8988T (cell line): ENCODE data around the gene NTM.
"Not testable (repeated sequence)": the region's sequence is repeated elsewhere in the genome, so short reads cannot be mapped to it uniquely, and the experiment has no call there.

Source experiments
- DNase-seq: peaks from one replicate; pipeline ENCODE4 v3.0.0; 2011

The NTM gene

GRCh38 chr11:131465746-131466145 is 95.3 kb downstream of the NTM start:
- DNase-seq: no peak

DNA sequence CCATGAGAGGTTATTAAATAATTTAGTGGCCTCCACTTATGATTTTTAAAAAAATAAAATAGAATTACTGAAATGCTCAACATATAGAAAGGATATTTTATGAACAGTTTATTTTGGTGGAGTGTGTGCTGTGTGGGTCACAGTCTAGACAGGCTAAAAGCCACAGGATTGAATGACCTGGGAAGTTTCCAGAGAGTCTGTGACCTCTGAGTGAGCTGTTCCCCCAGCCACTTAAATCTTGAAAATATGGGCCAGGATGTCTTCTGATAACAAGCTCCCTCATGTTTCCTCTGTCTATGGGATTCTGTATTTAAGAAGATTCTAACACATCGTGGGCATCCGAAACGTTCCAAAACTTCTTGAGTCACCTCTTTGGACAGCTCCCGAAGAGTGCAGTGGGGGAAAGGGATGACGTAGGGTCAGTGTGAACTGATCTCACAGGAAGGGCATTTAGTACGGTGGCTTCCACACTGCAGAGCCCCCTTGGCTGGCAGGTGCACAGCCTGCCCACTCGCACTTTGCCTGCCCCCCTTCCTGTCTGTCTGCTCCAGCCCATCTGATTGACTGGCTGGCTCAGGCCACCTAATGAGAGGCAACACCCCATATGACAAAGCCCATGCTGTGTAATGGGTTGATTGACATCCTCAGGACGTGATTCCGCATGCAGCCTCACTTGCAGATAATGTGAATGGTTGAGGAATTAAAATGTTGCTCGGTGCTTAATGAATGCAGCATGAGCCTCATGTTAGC is 97.4 kb downstream of the NTM start:
- no peak for DNase-seq

GRCh38 chr11:131468565-131468964 is 98.2 kb downstream of the NTM start:
- no peak for DNase-seq

DNA sequence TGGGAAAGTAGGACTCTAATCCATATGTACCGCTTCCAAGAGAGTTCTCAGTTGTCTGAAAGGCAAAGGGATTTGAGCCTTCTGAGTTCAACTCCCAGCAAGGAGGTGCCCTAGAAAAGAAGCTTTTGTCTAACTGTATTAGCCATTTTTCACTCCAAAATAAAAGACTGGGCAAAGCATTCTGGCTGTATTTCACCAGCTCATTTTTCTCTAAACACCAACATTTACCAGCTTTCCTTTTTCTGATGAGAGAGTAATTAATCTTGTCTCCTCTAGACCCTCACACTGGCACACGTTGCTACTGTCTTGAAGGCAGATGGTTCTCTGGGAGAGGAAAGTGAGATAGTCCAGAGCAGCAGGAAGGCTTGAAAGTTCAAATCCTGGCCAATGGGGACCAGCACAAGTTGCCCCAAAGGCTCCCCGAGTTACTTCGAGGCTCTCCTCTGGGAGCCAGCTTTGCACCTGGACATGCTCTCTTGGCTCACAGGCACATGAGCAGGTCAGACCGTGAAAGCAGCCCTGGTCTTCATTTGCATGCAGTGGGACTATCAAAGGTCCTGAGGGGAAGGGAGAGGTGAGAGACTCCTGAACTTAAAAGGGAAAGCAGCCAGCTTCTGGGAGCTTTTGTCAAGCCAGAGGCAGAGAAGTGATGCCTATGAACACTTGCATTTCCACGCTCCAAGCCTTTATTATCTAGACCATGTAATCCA is 100.0 kb downstream of the NTM start:
- DNase-seq: no peak

GRCh38 chr11:131471976-131472375 is 101.6 kb downstream of the NTM start:
- no peak for DNase-seq

DNA sequence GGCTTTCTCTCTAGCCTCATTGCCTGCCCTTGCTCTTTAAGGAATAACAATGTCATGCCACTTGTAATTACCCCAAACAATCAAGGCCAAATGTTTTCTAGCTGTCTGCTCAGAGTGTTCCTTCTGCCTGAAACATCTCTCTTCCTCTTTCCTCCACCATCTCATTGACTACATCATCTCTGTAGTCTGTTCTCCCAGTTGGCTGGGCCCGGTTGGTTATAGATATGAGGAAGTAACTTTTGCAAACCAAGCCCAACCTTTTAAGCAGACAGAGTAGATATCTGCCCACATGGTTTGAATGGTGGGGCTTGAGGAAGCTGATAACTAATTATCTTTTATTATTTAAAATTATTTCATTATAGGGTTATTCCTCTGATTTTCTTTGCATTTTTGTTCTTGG is 104.5 kb downstream of the NTM start:
- DNase-seq: no peak

DNA sequence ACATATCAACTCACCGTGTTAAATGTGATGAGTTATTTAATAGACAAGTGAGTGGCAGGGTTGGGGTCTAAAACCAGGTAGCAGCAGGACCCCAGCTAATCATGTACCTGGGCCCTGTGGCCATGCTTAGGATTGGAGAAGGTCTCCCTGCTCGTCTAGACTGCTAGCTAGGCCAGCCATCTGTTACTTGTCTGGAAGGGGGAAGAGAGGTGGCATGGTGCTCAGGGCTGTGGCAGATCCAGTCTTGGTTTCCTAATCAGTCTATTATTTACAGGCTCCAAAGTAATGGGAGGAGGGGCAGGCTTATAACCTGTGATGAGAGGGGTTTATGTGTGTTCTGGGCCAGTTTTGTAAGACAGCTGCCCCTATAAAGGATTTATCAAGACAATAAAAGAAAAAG is 105.9 kb downstream of the NTM start:
- DNase-seq: no peak

DNA sequence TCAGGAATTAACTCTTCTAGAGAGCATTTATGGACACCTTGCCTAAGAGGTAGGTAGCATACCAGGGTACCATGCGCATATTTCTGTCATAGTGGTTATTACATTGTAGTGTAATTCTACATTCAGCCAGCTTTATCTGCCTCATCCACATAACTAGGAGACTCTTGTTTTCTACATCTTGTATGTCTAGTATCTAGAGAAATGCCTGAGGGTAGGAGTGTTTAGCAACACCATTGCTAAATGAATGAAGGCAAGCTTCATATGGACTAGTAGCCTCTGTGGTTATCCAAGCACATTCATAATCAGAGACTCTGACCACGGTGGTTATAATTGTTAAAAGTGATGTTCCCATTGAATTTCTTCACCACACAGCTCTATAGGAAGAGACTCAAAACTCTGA is 107.9 kb downstream of the NTM start:
- no peak for DNase-seq

- no peak for DNase-seq
Observed at GRCh38 chr11:131481303-131481702, 110.9 kb downstream of the NTM start.

GRCh38 chr11:131481971-131482370 is 111.6 kb downstream of the NTM start:
- no peak for DNase-seq

- DNase-seq: no peak
Observed at GRCh38 chr11:131483453-131483852, 113.0 kb downstream of the NTM start.

- DNase-seq: no peak
Observed at GRCh38 chr11:131483877-131484276, 113.5 kb downstream of the NTM start.

- DNase-seq: no peak
Observed at GRCh38 chr11:131486100-131486499, 115.7 kb downstream of the NTM start.

DNA sequence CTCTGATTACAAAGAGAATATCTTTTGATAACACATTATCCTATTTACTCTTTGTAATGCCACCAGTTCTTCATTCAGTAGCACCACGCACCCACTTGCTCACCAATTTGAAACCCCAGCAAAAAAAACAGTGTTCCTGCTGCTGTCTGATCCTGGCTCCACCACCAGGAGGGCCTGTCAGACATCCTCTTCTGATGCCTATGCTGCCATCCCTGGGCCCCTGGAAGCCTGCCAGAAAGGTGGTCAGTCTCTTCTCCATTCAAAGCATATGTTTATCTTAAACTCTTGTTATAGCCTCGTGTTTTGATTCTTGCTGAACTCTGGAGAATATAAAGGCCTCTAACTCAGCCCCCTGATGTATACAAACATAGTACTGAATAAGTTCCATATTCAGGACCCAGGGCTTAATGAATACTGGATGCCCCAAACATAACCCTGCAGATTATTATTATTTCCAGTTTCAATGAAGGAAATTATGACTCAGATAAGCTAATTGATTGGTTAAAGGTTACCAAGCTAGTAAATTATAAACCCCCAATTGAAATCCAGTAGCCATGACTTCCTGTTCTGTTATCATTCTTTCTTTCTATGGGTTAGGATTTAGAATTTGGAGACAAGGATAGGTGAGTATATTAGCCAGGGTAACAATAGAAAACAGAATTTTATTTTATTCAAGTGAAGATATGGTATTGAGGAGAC is 116.7 kb downstream of the NTM start:
- DNase-seq: no peak

DNA sequence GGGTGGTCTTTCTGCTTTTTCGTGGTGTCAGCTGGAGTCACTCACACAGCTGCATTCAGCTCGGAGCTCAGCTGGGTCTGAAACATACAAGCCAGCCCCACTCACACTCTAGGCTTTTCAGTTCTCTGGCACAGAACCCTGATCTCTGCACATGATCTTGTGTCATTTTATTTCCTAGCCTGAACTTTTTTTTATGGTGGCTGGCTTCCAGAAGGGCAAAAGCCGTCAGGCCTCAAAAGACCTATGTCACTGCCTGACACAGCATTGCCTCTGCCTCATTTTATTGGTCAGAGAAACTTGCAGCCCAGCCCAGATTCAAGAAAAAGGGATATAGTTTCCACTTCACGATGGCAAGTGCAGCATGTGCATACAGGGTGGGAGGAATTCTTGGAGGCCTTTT is 117.8 kb downstream of the NTM start:
- no peak for DNase-seq

DNA sequence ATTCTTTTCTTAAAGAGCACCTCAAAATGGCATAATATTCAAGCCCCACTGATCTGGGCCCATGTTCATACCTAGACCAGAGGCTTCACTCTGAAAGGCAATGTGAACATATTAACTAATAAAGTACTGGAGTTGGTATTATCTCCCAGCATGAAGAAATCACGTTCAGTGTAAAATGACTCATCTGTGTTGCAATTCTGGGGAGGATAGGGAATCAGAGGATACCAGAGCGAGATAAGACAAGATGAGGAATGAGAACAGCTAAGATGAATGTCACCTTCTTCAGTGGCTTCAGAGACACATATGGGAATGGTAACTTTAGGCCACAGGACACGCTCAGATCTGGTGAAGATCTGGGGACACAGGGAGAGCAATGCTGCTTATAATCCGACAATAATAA is 121.1 kb downstream of the NTM start:
- DNase-seq: no peak

DNA sequence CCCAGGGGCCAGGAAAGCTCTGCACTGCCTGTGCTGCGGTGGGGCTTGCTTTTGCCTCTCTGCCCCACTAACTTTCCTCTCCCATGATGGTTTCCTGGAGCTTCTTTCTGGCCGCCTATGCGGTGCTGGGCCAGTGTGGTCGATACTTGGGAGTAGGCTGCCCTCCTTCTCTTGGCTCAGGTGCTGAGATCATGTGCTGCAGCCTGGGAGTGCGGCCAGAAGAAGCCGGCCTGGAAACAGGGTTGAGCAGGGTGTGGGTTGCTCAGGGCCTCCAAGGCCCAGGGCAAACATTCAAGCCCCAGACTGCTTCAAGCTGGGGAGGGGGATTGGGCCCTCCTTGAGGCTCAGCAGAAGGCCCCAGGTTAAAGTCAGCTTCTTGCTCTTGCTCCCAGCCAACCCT is 125.0 kb downstream of the NTM start:
- DNase-seq: no peak

- DNase-seq: not testable (repeated sequence)
Observed at GRCh38 chr11:131497686-131498085, 127.3 kb downstream of the NTM start.

DNA sequence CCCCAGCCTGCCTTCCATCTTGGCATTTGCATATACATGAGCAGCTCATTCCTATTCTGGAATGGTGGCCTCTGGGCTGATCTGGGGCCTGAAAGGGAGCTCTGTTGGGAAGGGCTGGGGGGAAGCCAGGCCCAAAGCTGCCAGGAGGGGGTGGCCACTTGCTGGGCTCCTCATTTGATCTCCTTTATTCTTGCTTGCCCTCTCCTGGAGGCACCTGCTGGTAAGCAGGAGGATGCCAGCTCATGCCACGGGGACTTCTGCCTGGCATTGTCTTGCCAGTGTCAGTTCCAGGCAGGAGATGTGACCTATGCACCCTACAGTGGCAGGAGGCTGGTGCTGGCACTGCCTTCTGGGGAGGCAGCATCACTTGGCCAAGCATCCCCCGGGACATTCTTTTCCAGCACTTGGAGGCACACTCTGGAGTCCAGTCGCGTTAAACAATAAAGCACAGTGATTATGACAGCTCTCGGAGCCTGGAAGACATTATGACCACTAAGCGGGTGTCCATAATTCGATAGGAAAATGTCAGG is 128.3 kb downstream of the NTM start:
- DNase-seq: no peak

- no peak for DNase-seq
Observed at GRCh38 chr11:131499199-131499598, 128.8 kb downstream of the NTM start.

- DNase-seq: no peak
Observed at GRCh38 chr11:131503017-131503416, 132.6 kb downstream of the NTM start.

GRCh38 chr11:131504199-131504949 is 134.0 kb downstream of the NTM start:
- no peak for DNase-seq

DNA sequence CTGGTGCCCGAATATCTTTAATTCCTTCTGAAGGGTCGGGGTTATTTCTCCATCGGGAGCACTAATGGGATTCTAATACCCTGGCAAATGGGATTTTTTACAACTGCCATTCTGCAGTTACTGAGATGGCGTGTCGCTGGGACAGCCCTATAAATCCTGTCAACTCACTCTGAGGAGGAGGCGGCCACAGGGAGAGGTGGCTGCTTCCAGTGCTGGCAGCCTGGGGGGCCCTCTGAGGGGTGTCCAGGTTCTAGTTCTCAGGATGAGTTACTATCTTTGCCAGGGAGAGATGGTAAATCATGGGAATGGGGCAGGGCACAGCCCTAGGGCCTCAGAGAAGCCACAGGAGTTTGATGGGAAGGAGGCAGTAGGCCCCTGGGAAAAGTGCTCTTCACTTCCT is 135.9 kb downstream of the NTM start:
- no peak for DNase-seq
